K562 (cell line): ENCODE results near the gene RBMX2. TPM values are rescaled to one million over a fixed set of nuclear protein-coding genes. Genes with fewer than 3 reads are reported as not detected.

Experiments used
- BDP1 ChIP-seq: IDR thresholded peaks from 3 replicates; pipeline ENCODE4 v1.6.1; 2011; ENCODE audit not compliant: insufficient read length, insufficient read depth
- C11orf30 ChIP-seq: fragments of 450-650 bp; IDR thresholded peaks from 2 replicates; pipeline ENCODE4 v1.6.1; 2016; ENCODE audit warnings: low read depth, mild to moderate bottlenecking
- CAMTA2 ChIP-seq: fragments of 250-450 bp; sonication (Bioruptor Pico); conservative IDR thresholded peaks from 2 replicates; pipeline ENCODE4 v1.5.1; 2022
- CXXC5 ChIP-seq: fragments of 250-450 bp; sonication (Bioruptor Pico); IDR thresholded peaks from 2 replicates; pipeline ENCODE4 v1.8.0; 2022; ENCODE audit warnings: inconsistent platforms, mild to moderate bottlenecking, moderate library complexity
- FOXA3 ChIP-seq, 2 experiments: fragments of 450-650 bp in 1 of 2; sonication (generic) in 1 of 2; formaldehyde crosslinking; IDR thresholded peaks in 1 of 2; conservative IDR thresholded peaks in 1 of 2; 2 replicates each; pipeline versions ENCODE4 v1.4.0 to v1.8.0; 2020 to 2022; ENCODE audit warnings: mild to moderate bottlenecking in 2 of 2, missing genetic modification reagents in 1 of 2
- FOXJ3 ChIP-seq: sonication (generic); formaldehyde crosslinking; IDR thresholded peaks from 2 replicates; pipeline ENCODE4 v1.4.0; 2020; ENCODE audit warnings: mild to moderate bottlenecking, missing genetic modification reagents
- HIVEP1 ChIP-seq: fragments of 250-450 bp; sonication (Bioruptor Pico); IDR thresholded peaks from 2 replicates; pipeline ENCODE4 v1.4.0; 2020; ENCODE audit warnings: mild to moderate bottlenecking
- L3MBTL2 ChIP-seq: fragments of 450-650 bp; IDR thresholded peaks from 2 replicates; pipeline ENCODE4 v1.6.1; 2016; ENCODE audit warnings: mild to moderate bottlenecking, moderate library complexity
- MAFF ChIP-seq: IDR thresholded peaks from 2 replicates; pipeline ENCODE4 v1.6.1; 2012; ENCODE audit warnings: low read length, improper control_type of control experiment
- MTA2 ChIP-seq: fragments of 450-650 bp; IDR thresholded peaks from 2 replicates; pipeline ENCODE4 v1.6.1; 2016; ENCODE audit warnings: low read depth
- PHB2 ChIP-seq: fragments of 450-650 bp; IDR thresholded peaks from 2 replicates; pipeline ENCODE4 v1.6.1; 2017; ENCODE audit warnings: low read depth
- PHF20 ChIP-seq: fragments of 450-650 bp; IDR thresholded peaks from 2 replicates; pipeline ENCODE4 v1.6.1; 2018; ENCODE audit not compliant: partially characterized antibody
- POLR3A ChIP-seq: IDR thresholded peaks from 2 replicates; pipeline ENCODE4 v1.6.1; 2011; ENCODE audit warnings: borderline replicate concordance, mild to moderate bottlenecking, moderate library complexity; ENCODE audit not compliant: insufficient read length, insufficient read depth; ENCODE audit errors: extremely low read depth
- RBM39 ChIP-seq: fragments of 200-400 bp; formaldehyde crosslinking; optimal IDR thresholded peaks from 2 replicates; pipeline ENCODE3; 2018; ENCODE audit warnings: low read depth, low read length
- RCOR1 ChIP-seq, 2 experiments: IDR thresholded peaks; 2 replicates each; pipeline ENCODE4 v1.6.1; 2012; ENCODE audit warnings: low read depth in 2 of 2, low read length in 2 of 2, borderline replicate concordance in 1 of 2, improper control_type of control experiment in 1 of 2
- SAFB ChIP-seq: fragments of 200-400 bp; formaldehyde crosslinking; IDR thresholded peaks from 2 replicates; pipeline ENCODE4 v1.6.1; 2017; ENCODE audit warnings: low read depth, low read length, borderline replicate concordance
- SMAD2 ChIP-seq: fragments of 150-350 bp; IDR thresholded peaks from 2 replicates; pipeline ENCODE4 v1.6.1; 2014; ENCODE audit warnings: low read depth, mild to moderate bottlenecking, low read length
- ZKSCAN3 ChIP-seq: fragments of 250-450 bp; sonication (Bioruptor Pico); IDR thresholded peaks from 2 replicates; pipeline ENCODE4 v1.4.0; 2020
- ZNF133 ChIP-seq: fragments of 250-450 bp; sonication (Bioruptor Pico); IDR thresholded peaks from 2 replicates; pipeline ENCODE4 v1.4.0; 2020; ENCODE audit warnings: mild to moderate bottlenecking
- ZNF253 ChIP-seq: fragments of 250-450 bp; sonication (Bioruptor Pico); conservative IDR thresholded peaks from 2 replicates; pipeline ENCODE4 v1.6.1; 2021; ENCODE audit warnings: mild to moderate bottlenecking
- ZNF354B ChIP-seq: fragments of 250-450 bp; sonication (Bioruptor Pico); IDR thresholded peaks from 2 replicates; pipeline ENCODE4 v1.4.0; 2020
- ZNF431 ChIP-seq: sonication (generic); formaldehyde crosslinking; IDR thresholded peaks from 2 replicates; pipeline ENCODE4 v1.8.0; 2022; ENCODE audit warnings: mild to moderate bottlenecking, missing genetic modification reagents
- ZNF717 ChIP-seq: fragments of 250-450 bp; sonication (Bioruptor Pico); IDR thresholded peaks from 2 replicates; pipeline ENCODE4 v1.5.0; 2021
- polyA plus RNA-seq, 8 experiments: library from polyadenylated mRNA; depleted of rRNA in 4 of 8; stranded (reverse) in 5 of 8; unstranded in 3 of 8; fragments of >200 nt; fragmentation: Nextera tagmentation in 2 of 8; fragmentation: Illumina TruSeq in 1 of 8; extraction: Ambion mirVana in 2 of 8; extraction: Trizol in 1 of 8; gene quantifications; 2 replicates each; pipeline versions ENCODE4 v1.2.1 to v1.2.3, GENCODE V29; 2011 to 2014; ENCODE audit warnings: inconsistent platforms in 1 of 8, missing spikeins in 1 of 8
- total RNA-seq, 7 experiments: library from RNA; depleted of rRNA in 6 of 7; stranded (reverse); fragments of >200 nt in 6 of 7; fragmentation: Illumina TruSeq in 2 of 7; extraction: Trizol in 2 of 7; gene quantifications; 2 replicates each; pipeline versions ENCODE4 v1.2.1 to v1.2.3, GENCODE V29; 2011 to 2021; ENCODE audit warnings: low replicate concordance in 1 of 7
- TF ChIP-seq, protein P1 (sequence below): fragments of 250-450 bp; sonication (Bioruptor Pico); IDR thresholded peaks from 2 replicates; pipeline ENCODE4 v1.5.1; 2021; ENCODE audit warnings: mild to moderate bottlenecking
- TF ChIP-seq, protein P2 (sequence below): fragments of 250-450 bp; sonication (Bioruptor Pico); IDR thresholded peaks from 2 replicates; pipeline ENCODE4 v1.8.0; 2022; ENCODE audit warnings: inconsistent platforms

RBMX2 gene
- total and polyA plus RNA-seq, 9 of the 15 experiments (the other 6 are each of a cell fraction or from before 2014, with no cell fraction given), result 27.2 to 62.5 (median 54.1) TPM

DNA sequence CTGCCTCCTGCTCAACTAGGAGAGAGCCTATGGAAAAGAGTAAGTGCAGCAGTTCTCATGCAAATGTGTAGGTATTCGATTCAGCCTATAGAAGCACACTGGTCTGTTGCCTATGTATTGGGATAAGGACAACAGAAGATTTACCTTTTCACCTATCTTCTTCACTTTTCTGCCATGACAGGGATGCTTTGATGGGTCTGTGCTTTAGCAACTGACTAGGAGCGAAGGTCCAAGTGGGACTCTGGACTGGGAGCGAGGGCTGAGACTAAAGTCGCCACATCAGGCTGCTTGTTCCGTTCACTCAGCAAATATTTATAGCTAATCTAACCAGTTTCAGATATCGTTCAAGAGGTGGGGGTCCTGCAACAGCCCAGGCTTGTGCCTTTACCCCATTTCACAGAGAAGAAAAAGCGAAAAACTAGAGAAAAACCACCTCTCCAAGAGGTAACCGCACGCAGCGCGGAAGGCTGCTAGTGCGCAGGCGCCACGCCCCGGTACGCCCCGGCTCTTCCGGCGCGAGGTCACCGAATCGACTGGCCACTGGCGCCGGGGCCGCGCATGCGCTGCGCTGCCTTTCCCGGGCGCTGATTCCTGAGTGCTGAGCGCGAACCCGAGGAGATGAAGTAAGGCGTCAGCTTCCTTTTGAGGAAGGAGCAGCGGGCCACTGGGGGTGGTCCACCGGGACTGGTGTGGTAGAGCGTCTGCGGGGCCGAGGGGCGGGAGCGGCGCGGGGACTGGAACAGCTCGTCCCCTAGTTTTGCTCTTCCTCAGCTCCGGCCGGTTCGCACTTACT, at the start of gene RBMX2 (continued):
- TF ChIP-seq C11orf30, result peak; percentile 67
- no peak for TF ChIP-seq HIVEP1
- TF ChIP-seq MTA2, result no peak
- TF ChIP-seq ZKSCAN3, result no peak
- TF ChIP-seq, protein P1, sequence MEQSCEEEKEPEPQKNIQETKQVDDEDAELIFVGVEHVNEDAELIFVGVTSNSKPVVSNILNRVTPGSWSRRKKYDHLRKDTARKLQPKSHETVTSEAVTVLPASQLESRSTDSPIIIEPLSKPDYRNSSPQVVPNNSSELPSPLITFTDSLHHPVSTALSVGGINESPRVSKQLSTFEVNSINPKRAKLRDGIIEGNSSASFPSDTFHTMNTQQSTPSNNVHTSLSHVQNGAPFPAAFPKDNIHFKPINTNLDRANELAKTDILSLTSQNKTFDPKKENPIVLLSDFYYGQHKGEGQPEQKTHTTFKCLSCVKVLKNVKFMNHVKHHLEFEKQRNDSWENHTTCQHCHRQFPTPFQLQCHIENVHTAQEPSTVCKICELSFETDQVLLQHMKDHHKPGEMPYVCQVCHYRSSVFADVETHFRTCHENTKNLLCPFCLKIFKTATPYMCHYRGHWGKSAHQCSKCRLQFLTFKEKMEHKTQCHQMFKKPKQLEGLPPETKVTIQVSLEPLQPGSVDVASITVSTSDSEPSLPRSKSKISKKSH (CRISPR knock-in tag), result no peak
- TF ChIP-seq ZNF133, result no peak
- TF ChIP-seq PHF20, result peak; percentile 71
- no peak for TF ChIP-seq ZNF717 (CRISPR knock-in tag)
- TF ChIP-seq ZNF354B (CRISPR knock-in tag), result no peak
- no peak for TF ChIP-seq POLR3A
- no peak for TF ChIP-seq CAMTA2 (CRISPR knock-in tag)
- TF ChIP-seq PHB2, result no peak
- TF ChIP-seq, protein P2, sequence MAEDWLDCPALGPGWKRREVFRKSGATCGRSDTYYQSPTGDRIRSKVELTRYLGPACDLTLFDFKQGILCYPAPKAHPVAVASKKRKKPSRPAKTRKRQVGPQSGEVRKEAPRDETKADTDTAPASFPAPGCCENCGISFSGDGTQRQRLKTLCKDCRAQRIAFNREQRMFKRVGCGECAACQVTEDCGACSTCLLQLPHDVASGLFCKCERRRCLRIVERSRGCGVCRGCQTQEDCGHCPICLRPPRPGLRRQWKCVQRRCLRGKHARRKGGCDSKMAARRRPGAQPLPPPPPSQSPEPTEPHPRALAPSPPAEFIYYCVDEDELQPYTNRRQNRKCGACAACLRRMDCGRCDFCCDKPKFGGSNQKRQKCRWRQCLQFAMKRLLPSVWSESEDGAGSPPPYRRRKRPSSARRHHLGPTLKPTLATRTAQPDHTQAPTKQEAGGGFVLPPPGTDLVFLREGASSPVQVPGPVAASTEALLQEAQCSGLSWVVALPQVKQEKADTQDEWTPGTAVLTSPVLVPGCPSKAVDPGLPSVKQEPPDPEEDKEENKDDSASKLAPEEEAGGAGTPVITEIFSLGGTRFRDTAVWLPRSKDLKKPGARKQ (CRISPR knock-in tag), result no peak
- no peak for TF ChIP-seq FOXJ3 (CRISPR knock-in tag)
- no peak for TF ChIP-seq MAFF
- peak; percentile 43; the same call in 1 of the 2 replicates for TF ChIP-seq L3MBTL2
- no peak for TF ChIP-seq ZNF431 (CRISPR knock-in tag)
- TF ChIP-seq BDP1, result no peak
- TF ChIP-seq FOXA3 (CRISPR knock-in tag; conservative IDR thresholded peaks at IDR 0.05 in 1 of 2, IDR thresholded peaks at IDR 0.05 in 1 of 2), result no peak
- TF ChIP-seq CXXC5, result peak; percentile 61
- TF ChIP-seq RCOR1 (IDR thresholded peaks at IDR 0.05; ENCODE audit: borderline replicate concordance in 1 of 2, low read depth in 2 of 2, low read length in 2 of 2), result no peak
- TF ChIP-seq SAFB, result no peak
- TF ChIP-seq RBM39, result no peak
- TF ChIP-seq SMAD2, result no peak
- no peak for TF ChIP-seq ZNF253 (CRISPR knock-in tag)
